GM12878 (cell line): Measurements from ENCODE around the gene DCC. TPM values are rescaled to one million over a fixed set of nuclear protein-coding genes. Genes with fewer than 3 reads are reported as not detected.

Experiments
- ATAC-seq: fragments of 200-7000 bp; cut with Tn5 transposase; 3 replicates; pipeline ENCODE4 v1.9.1; 2020; ENCODE audit warnings: mild to moderate bottlenecking, moderate library complexity
- BruUV-seq: library from RNA; stranded (reverse); fragments of 400-500 nt; replicated peaks from 2 replicates; lab custom pipeline; 2021; lab: Mats Ljungman, UMichigan
- CTCF ChIA-PET: fragments of 300-600 bp; sonication (Branson Sonifier 250); formaldehyde crosslinking; extraction: SDS; loops from one replicate; lab custom pipeline; 2021; ENCODE audit warnings: inconsistent platforms; lab: Yijun Ruan, JAX
- POLR2A ChIA-PET: fragments of 350-600 bp; formaldehyde crosslinking; extraction: SDS; loops from one replicate; lab custom pipeline; 2021; ENCODE audit warnings: inconsistent platforms; lab: Charles Lee
- RAD21 ChIA-PET: fragments of 300-600 bp; sonication (Branson Sonifier 250); formaldehyde crosslinking; loops from one replicate; lab custom pipeline; 2023; ENCODE audit warnings: antibody characterized with exemption; ENCODE audit not compliant: unreplicated experiment; lab: Charles Lee
- SMC1A ChIA-PET: fragments of 300-600 bp; sonication (Branson Sonifier 250); formaldehyde crosslinking; loops from one replicate; lab custom pipeline; 2023; ENCODE audit not compliant: unreplicated experiment, uncharacterized antibody; lab: Charles Lee
- DNase-seq: peaks from one replicate; pipeline ENCODE4 v3.0.0-alpha.2; 2011; ENCODE audit warnings: low read depth, low spot score
- FAIRE-seq: peaks from 3 replicates; lab custom pipeline; 2011; peaks lifted over from hg19 to GRCh38; lab: Jason Lieb, UNC
- H2AFZ ChIP-seq: 2 replicates; pipeline ENCODE4 v1.6.0; 2011; ENCODE audit warnings: low read depth, low read length, control low read depth; ENCODE audit not compliant: control insufficient read depth
- H3K27ac ChIP-seq: 2 replicates; pipeline ENCODE4 v1.5.1; 2011; ENCODE audit warnings: control low read depth; ENCODE audit not compliant: control insufficient read depth, insufficient read depth
- H3K27me3 ChIP-seq, 2 experiments: replicated peaks in 1 of 2; 2 replicates each; pipeline versions ENCODE4 v1.6.0 to v1.6.1; 2011; ENCODE audit warnings: low read length in 1 of 2; ENCODE audit not compliant: control insufficient read depth in 2 of 2, insufficient read depth in 2 of 2
- H3K36me3 ChIP-seq, 2 experiments: 2 replicates each; pipeline ENCODE4 v1.5.1; 2011; ENCODE audit warnings: low read length in 1 of 2; ENCODE audit not compliant: control insufficient read depth in 2 of 2, insufficient read depth in 2 of 2
- H3K4me1 ChIP-seq: 2 replicates; pipeline ENCODE4 v1.6.1; 2011; ENCODE audit warnings: mild to moderate bottlenecking, low read length, moderate library complexity, mixed read lengths; ENCODE audit not compliant: control insufficient read depth, insufficient read depth
- H3K4me2 ChIP-seq: 2 replicates; pipeline ENCODE4 v1.6.0; 2011; ENCODE audit warnings: control low read depth; ENCODE audit not compliant: control insufficient read depth, insufficient read depth
- H3K4me3 ChIP-seq: fragments of 200-600 bp; sonication (generic); 2 replicates; pipeline ENCODE4 v1.5.1; 2016
- H3K79me2 ChIP-seq: 2 replicates; pipeline ENCODE4 v1.6.0; 2011; ENCODE audit warnings: low read length; ENCODE audit not compliant: control insufficient read depth, insufficient read depth
- H3K9ac ChIP-seq: 2 replicates; pipeline ENCODE4 v1.8.0; 2011; ENCODE audit warnings: low read length, control low read depth, mixed read lengths; ENCODE audit not compliant: control insufficient read depth, insufficient read depth
- H3K9me3 ChIP-seq: replicated peaks from 3 replicates; pipeline ENCODE4 v1.5.1; 2011; ENCODE audit warnings: mild to moderate bottlenecking, low read length; ENCODE audit not compliant: control insufficient read depth, insufficient read depth
- H4K20me1 ChIP-seq: 2 replicates; pipeline ENCODE4 v1.6.0; 2011; ENCODE audit not compliant: control insufficient read depth, insufficient read depth
- ATF2 ChIP-seq: IDR thresholded peaks from 2 replicates; pipeline ENCODE4 v1.6.1; 2012; ENCODE audit warnings: low read length, inconsistent platforms
- CREB1 ChIP-seq: IDR thresholded peaks from 2 replicates; pipeline ENCODE4 v1.6.1; 2012; ENCODE audit warnings: low read depth, mild to moderate bottlenecking, inconsistent platforms
- ELK1 ChIP-seq: IDR thresholded peaks from 2 replicates; pipeline ENCODE4 v1.6.1; 2012; ENCODE audit warnings: low read depth, low read length, improper control_type of control experiment
- HDAC2 ChIP-seq: fragments of 200-600 bp; sonication (generic); IDR thresholded peaks from 2 replicates; pipeline ENCODE4 v1.6.1; 2017
- NKRF ChIP-seq: fragments of 450-650 bp; conservative IDR thresholded peaks from 2 replicates; pipeline ENCODE4 v1.6.1; 2017; ENCODE audit warnings: mild to moderate bottlenecking, moderate library complexity
- RB1 ChIP-seq: fragments of 450-650 bp; formaldehyde crosslinking; IDR thresholded peaks from 2 replicates; pipeline ENCODE4 v1.6.1; 2017; ENCODE audit warnings: mild to moderate bottlenecking, borderline replicate concordance
- REST ChIP-seq: IDR thresholded peaks from 2 replicates; pipeline ENCODE4 v1.6.1; 2012; ENCODE audit warnings: mild to moderate bottlenecking, low read depth, low read length
- SMARCA5 ChIP-seq: fragments of 450-650 bp; IDR thresholded peaks from 2 replicates; pipeline ENCODE4 v1.6.1; 2017; ENCODE audit warnings: mild to moderate bottlenecking
- STAT3 ChIP-seq: IDR thresholded peaks from 2 replicates; pipeline ENCODE4 v1.6.1; 2011; ENCODE audit warnings: low read depth, low read length, improper control_type of control experiment
- ZNF217 ChIP-seq: fragments of 450-650 bp; IDR thresholded peaks from 2 replicates; pipeline ENCODE4 v1.6.1; 2017; ENCODE audit warnings: antibody characterized with exemption, mild to moderate bottlenecking
- WGBS: methylation state at CpG from one replicate; pipeline ENCODE4 v1.1.6; 2016; ENCODE audit warnings: low lambda C conversion rate; ENCODE audit not compliant: insufficient replicate concordance, insufficient coverage; ENCODE audit errors: missing lambda C conversion rate; 5-methylcytosine and 5-hydroxymethylcytosine counted together
- in situ Hi-C: fragments of 300-500 bp; cut with MboI; formaldehyde crosslinking; loops from 9 replicates; pipeline ENCODE4 v1.14.3; 2018; ENCODE audit warnings: mixed read lengths
- intact Hi-C: fragments of 100-400 bp; cut with micrococcal nuclease; formaldehyde crosslinking; loops from one replicate; pipeline ENCODE4 v1.14.2; 2022; ENCODE audit not compliant: unreplicated experiment
- polyA plus RNA-seq, 11 experiments: library from polyadenylated mRNA; depleted of rRNA in 4 of 11; unstranded in 6 of 11; stranded (reverse) in 5 of 11; fragments of >200 nt; fragmentation: Nextera tagmentation in 4 of 11; fragmentation: Illumina TruSeq in 1 of 11; extraction: Ambion mirVana in 4 of 11; extraction: Trizol in 1 of 11; gene quantifications; 1 replicate in 1 of 11; 2 replicates in 10 of 11; pipeline versions ENCODE4 v1.2.1 to v1.2.3, GENCODE V29; 2011 to 2016; ENCODE audit warnings: inconsistent platforms in 2 of 11, missing spikeins in 2 of 11, low read depth in 1 of 11
- total RNA-seq, 4 experiments: library from RNA; depleted of rRNA in 3 of 4; stranded (reverse); fragments of >200 nt in 3 of 4; fragmentation: Illumina TruSeq in 1 of 4; extraction: Trizol in 1 of 4; gene quantifications; 2 replicates each; pipeline versions ENCODE4 v1.2.1 to v1.2.3, GENCODE V29; 2013 to 2021

The DCC gene
- total and polyA plus RNA-seq, 10 of the 15 experiments (the other 5 are each of a cell fraction or from before 2014, with no cell fraction given), result 0.01 TPM; not detected in 9

GRCh38 chr18:53134711-53135110 lies 794.7 kb downstream of the DCC start:
- no TSS peak for BruUV-seq
- no peaks in the 10 kb centered on the region for H3K36me3 ChIP-seq
- H3K27me3 ChIP-seq, result no peaks in the 10 kb centered on the region
- WGBS, result 33% methylated on average over 3 of the region's 3 CpGs
- SMC1A ChIA-PET, result interaction anchor here (0.9 kb wide), 1 partner anchor 553 kb away, joined by 3 read pairs; no protein-coding TSS in a partner anchor
- no peak overlapping the region for H3K27ac ChIP-seq
- CTCF ChIA-PET, result no interaction called here
- H2AFZ ChIP-seq, result no peak overlapping the region
- H3K9me3 ChIP-seq, result no peaks in the 10 kb centered on the region
- no peak overlapping the region for H3K9ac ChIP-seq
- POLR2A ChIA-PET, result no interaction called here
- no peaks in the 10 kb centered on the region for H3K79me2 ChIP-seq
- H3K4me1 ChIP-seq, result no peaks in the 10 kb centered on the region
- FAIRE-seq, result no peak
- no peak for TF ChIP-seq ELK1
- no peak for TF ChIP-seq NKRF
- no peak for TF ChIP-seq SMARCA5
- TF ChIP-seq, all 136 proteins: peak for 0
- no peak overlapping the region for H3K4me3 ChIP-seq
- DNase-seq, result no peak
- H3K4me2 ChIP-seq, result no peak overlapping the region
- in situ Hi-C loops, result no loop called here
- H4K20me1 ChIP-seq, result no peaks in the 10 kb centered on the region
- intact Hi-C loops, result no loop called here
- no peak for ATAC-seq
- RAD21 ChIA-PET, result no interaction called here

GRCh38 chr18:53135654-53136053 lies 795.7 kb downstream of the DCC start:
- SMC1A ChIA-PET, result no interaction called here
- TF ChIP-seq REST (no peak), ZNF217 (no peak), STAT3 (no peak), CREB1 (no peak), RB1 (no peak), ATF2 (no peak), HDAC2 (no peak)

More at GRCh38 chr18:53135654-53136053, 795.7 kb downstream of the DCC start:
- H3K79me2 ChIP-seq, result no peaks in the 10 kb centered on the region
- no peaks in the 10 kb centered on the region for H3K4me1 ChIP-seq
- RAD21 ChIA-PET, result no interaction called here
- no peak overlapping the region for H3K9ac ChIP-seq
- DNase-seq (no peak), FAIRE-seq (no peak), ATAC-seq (no peak)
- CTCF ChIA-PET, result interaction anchor here (0.9 kb wide), 1 partner anchor 16 kb away, joined by 3 read pairs; no protein-coding TSS in a partner anchor
- no peaks in the 10 kb centered on the region for H3K36me3 ChIP-seq
- no peaks in the 10 kb centered on the region for H4K20me1 ChIP-seq
- H3K9me3 ChIP-seq, result no peaks in the 10 kb centered on the region
- H3K4me2 ChIP-seq, result no peak overlapping the region
- in situ Hi-C loops (no loop called here), intact Hi-C loops (loop anchor here (1.0 kb wide), 1 partner anchor 26 kb away; no protein-coding TSS in a partner anchor)
- no peak overlapping the region for H3K4me3 ChIP-seq
- H2AFZ ChIP-seq, result no peak overlapping the region
- POLR2A ChIA-PET, result interaction anchor here (0.5 kb wide), 1 partner anchor 40 kb away, joined by 6 read pairs; no protein-coding TSS in a partner anchor
- no TSS peak for BruUV-seq
- H3K27me3 ChIP-seq, result no peaks in the 10 kb centered on the region
- H3K27ac ChIP-seq, result no peak overlapping the region
